ENCODE data around the gene ARHGEF4. TPM values are rescaled to one million over a fixed set of nuclear protein-coding genes. Genes with fewer than 3 reads are reported as not detected.

ARHGEF4 gene
- total and polyA plus RNA-seq, 2 donors from 2014 or later: 0.90 to 0.94 TPM

GRCh38 chr2:130834091-130834930, 2.4 kb upstream of the ARHGEF4 start:
- H3K27me3 ChIP-seq (ENCODE audit: control insufficient read depth, insufficient read depth, low read length): no peaks in the 10 kb centered on the region
- intact Hi-C loops (cut with DNase I): no loop called here
- no peaks in the 10 kb centered on the region for H3K4me1 ChIP-seq (ENCODE audit: control insufficient read depth in 2 of 3, insufficient read depth in 2 of 3, low read depth in 1 of 3, low read length in 3 of 3)
- no peaks in the 10 kb centered on the region for H3K9me3 ChIP-seq (ENCODE audit: control insufficient read depth in 2 of 3, insufficient read depth in 1 of 3, low read length in 3 of 3)
- peak; percentile 34 to 57 (median 50) for DNase-seq
- no peak overlapping the region for H3K9ac ChIP-seq (ENCODE audit: low read length in 3 of 3)
- H3K27ac ChIP-seq (ENCODE audit: low read depth in 2 of 2, low read length in 2 of 2): no peak overlapping the region
- no peaks in the 10 kb centered on the region for H3K36me3 ChIP-seq (ENCODE audit: control insufficient read depth in 2 of 3, insufficient read depth in 3 of 3, low read length in 3 of 3)
- no peak for TF ChIP-seq CTCF (IDR thresholded peaks at IDR 0.05; ENCODE audit: borderline replicate concordance, extremely low read depth, insufficient read depth)
- FAIRE-seq: no peak
- H3K4me3 ChIP-seq (ENCODE audit: low read length in 3 of 3): no peak overlapping the region

DNA sequence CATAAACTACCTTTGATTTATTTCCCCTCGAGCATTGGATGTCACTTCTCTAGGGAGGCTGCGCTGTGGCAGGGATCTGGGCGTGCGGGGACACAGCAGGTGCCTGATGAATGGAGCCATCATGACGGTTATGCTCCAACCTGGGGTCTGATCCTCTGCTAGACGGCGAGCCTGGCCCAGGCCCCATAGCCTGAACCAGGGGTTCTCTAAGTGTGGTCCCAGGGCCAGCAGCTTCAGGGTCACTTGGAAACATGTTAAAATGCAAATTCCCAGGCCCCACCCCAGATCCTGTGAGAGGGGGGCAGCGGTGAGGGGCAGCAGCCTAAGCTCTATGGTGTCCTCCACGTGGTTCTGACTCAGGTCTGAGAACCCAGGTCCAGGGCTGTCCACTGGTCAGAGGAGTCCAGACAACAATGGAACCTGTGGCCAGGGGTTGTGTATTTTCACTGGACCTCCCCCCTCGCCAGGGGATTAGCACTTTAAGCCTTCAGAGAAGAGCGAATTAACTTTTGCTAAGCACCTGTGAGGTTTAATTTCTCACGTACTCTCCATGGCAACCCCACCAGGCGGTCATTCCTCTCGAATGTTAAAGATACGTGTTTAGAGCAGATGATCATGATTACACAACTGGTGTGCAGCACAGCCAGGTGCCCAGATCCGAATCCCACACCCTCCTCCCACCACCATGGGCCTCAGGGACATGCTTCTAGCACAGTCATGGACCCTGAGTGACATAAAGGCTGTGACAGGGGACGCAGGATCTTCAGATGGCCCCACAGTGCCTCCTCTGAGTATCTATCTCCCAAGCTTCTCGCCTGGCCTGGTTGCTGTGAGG, 1.6 kb upstream of the ARHGEF4 start:
- no peaks in the 10 kb centered on the region for H3K9me3 ChIP-seq (ENCODE audit: control insufficient read depth in 2 of 3, insufficient read depth in 1 of 3, low read length in 3 of 3)
- no peaks in the 10 kb centered on the region for H3K27me3 ChIP-seq (ENCODE audit: control insufficient read depth, insufficient read depth, low read length)
- intact Hi-C loops (cut with DNase I): no loop called here
- FAIRE-seq: no peak
- no peaks in the 10 kb centered on the region for H3K36me3 ChIP-seq (ENCODE audit: control insufficient read depth in 2 of 3, insufficient read depth in 3 of 3, low read length in 3 of 3)
- TF ChIP-seq CTCF (IDR thresholded peaks at IDR 0.05; ENCODE audit: borderline replicate concordance, extremely low read depth, insufficient read depth): no peak
- peak in 1 of 5 donors; percentile 26 for DNase-seq
- H3K27ac ChIP-seq (ENCODE audit: low read depth in 2 of 2, low read length in 2 of 2): no peak overlapping the region
- no peak overlapping the region for H3K4me3 ChIP-seq (ENCODE audit: low read length in 3 of 3)
- H3K9ac ChIP-seq (ENCODE audit: low read length in 3 of 3): no peak overlapping the region
- H3K4me1 ChIP-seq (ENCODE audit: control insufficient read depth in 2 of 3, insufficient read depth in 2 of 3, low read depth in 1 of 3, low read length in 3 of 3): no peaks in the 10 kb centered on the region

DNA sequence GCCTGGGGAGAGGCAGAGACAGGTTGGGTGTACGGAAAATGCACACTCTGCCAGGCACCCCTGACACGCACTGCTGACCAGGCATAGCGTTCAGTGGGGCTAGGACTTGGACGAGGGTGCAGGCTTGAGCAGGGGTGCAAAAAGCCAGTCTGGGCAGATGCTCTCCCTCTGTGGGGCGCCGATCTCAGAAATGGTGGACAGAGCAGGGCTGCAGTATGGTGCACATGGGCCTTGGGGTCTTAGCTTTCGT, 1.0 kb upstream of the ARHGEF4 start:
- no peaks in the 10 kb centered on the region for H3K27me3 ChIP-seq (ENCODE audit: control insufficient read depth, insufficient read depth, low read length)
- H3K4me1 ChIP-seq (ENCODE audit: control insufficient read depth in 2 of 3, insufficient read depth in 2 of 3, low read depth in 1 of 3, low read length in 3 of 3): no peaks in the 10 kb centered on the region
- intact Hi-C loops (cut with DNase I): no loop called here
- peak in 1 of 5 donors; percentile 22 for DNase-seq
- FAIRE-seq: no peak
- no peak overlapping the region for H3K9ac ChIP-seq (ENCODE audit: low read length in 3 of 3)
- H3K4me3 ChIP-seq (ENCODE audit: low read length in 3 of 3): no peak overlapping the region
- H3K27ac ChIP-seq (ENCODE audit: low read depth in 2 of 2, low read length in 2 of 2): no peak overlapping the region
- no peaks in the 10 kb centered on the region for H3K9me3 ChIP-seq (ENCODE audit: control insufficient read depth in 2 of 3, insufficient read depth in 1 of 3, low read length in 3 of 3)
- TF ChIP-seq CTCF (IDR thresholded peaks at IDR 0.05; ENCODE audit: borderline replicate concordance, extremely low read depth, insufficient read depth): no peak
- H3K36me3 ChIP-seq (ENCODE audit: control insufficient read depth in 2 of 3, insufficient read depth in 3 of 3, low read length in 3 of 3): no peaks in the 10 kb centered on the region

All from kidney (tissue), 14 donors.